Kidney glomerular epithelial cell (primary cell): ENCODE results near the gene SDK2.

ENCODE experiments used
- DNase-seq: peaks from one replicate; lab custom pipeline; 2025; lab: John Stamatoyannopoulos, UW

The SDK2 gene

DNA sequence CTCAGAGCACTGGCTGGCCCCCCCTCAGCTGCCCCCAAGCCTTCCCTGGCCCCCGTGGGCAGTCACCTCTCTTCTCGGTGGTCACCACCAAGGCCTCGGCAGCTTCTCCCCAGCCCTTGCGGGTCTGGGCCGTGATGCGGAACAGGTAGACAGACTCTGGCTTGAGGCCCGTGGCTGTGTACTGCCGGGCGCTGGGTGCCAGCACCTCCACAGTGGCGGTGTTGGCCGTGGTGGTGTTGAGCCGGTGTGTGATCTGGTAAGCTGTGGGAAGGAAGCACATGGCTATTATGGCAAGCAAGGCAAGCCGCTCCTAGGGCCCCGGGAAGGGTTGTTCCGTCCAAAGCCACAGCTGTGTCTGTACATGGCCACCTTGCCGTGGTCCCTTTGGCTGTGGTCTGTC is 254.0 kb downstream of the SDK2 start:
- DNase-seq, result no peak

DNA sequence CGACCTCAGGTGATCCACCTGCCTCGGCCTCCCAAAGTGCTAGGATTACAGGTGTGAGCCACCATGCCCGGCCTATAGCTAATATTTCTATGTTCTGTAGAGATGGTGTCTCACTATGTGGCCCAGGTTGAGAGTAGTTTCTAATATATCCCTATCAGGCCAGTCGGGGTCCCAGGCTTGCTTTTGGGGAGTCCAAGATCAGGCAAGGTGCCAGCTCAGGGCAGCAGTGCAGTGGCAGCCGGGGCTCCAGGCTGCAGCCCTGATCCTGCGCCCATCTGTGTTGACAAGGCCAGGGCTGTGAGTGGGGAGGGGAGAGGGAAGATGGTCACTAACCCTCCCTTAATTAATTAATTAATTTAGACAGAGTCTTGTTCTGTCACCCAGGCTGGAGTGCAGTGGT is 254.8 kb downstream of the SDK2 start:
- no peak for DNase-seq

DNA sequence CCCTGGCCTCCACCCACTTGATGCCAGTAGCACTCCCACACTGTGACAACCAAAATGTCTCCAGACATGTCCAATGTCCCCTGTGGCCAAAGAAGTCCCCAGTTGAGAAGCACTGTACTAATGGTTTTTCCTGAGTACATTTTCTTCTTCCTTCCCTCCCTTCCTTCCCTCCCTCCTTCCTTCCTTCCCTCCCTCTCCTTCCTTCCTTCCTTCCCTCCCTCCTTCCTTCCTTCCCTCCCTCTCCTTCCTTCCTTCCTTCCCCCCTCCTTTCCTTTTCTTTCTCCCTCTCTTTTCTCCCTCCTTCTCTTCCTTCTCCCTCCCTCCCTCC is 255.7 kb downstream of the SDK2 start:
- no peak for DNase-seq

DNA sequence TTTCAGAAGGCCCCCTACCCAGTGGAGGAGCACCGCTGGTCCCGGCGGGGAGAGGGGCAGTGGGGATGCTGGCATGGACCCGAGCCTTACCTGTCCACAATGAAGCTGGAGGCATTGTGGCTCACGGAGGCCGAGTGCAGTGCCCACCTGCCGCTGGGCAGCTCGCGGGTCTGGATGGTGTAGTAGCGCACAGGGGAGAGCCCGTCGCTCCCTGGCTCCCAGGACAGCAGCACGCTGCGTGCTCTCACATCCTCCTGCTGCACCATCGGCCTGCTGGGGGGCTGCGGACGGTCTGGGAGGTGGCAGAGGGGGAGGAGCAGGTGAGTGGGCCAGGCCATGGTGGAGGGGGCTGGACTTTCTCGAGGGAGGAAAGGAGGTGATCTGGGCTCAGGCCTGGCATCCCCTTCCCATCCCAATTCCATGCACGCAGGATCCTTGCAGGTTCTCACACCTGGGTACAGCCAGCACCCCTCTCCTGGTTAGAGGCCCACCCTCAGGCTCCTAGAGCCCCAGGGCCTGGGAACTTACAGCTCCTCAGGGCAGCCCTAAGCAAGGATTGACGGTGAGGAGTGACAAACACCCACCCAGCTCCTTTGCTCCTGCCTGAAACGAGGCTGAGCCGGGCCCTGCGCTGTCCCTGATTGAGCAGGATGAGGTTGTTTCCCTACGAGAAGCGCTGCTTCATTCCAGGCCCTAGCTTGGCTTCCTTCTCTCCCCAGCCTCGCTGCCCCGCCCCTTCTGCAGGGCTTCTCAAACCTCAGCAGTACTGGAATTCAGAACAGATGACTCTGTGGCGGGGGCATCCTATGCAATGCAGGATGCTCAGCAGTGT is 256.3 kb downstream of the SDK2 start:
- no peak for DNase-seq

DNA sequence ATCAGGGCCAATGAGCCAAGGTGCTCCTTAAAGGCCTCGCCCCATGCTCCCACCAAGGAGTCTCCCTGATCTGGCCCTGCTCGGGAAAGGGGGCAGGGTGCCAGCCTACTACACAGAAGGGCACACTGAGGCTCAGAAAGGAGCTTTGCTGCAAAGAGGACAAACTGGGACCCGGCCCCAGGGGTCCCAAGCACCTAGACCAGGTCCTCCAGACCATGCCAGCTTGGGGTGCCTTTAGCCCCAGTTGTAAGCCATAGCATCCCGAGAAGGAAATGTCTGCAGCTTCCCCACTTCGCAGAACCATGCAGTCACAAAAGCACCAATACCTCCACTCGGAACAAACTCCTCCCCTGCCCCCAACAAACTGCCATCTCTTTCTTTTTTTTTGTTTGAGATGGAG is 257.7 kb downstream of the SDK2 start:
- DNase-seq, result no peak

DNA sequence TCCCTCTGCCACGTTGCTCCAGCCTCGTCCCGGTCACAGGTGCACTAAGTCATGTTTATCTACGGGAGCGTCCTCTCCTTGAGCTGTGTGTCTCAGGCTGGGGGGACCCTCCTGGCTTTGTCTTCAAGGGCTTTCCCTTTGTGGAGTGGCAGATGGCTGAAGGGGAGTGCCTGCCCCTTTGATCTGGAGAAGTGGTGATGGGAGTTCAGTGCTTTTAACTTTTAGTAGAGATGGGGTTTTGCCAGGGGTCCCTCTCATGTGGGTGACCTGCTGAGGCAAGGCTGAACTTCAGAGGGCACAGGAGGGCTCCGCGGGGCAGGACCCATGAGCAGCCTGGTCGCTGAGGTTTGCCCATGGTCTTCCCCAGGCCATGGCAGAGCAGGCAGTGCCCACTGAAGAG is 259.3 kb downstream of the SDK2 start:
- no peak for DNase-seq

DNA sequence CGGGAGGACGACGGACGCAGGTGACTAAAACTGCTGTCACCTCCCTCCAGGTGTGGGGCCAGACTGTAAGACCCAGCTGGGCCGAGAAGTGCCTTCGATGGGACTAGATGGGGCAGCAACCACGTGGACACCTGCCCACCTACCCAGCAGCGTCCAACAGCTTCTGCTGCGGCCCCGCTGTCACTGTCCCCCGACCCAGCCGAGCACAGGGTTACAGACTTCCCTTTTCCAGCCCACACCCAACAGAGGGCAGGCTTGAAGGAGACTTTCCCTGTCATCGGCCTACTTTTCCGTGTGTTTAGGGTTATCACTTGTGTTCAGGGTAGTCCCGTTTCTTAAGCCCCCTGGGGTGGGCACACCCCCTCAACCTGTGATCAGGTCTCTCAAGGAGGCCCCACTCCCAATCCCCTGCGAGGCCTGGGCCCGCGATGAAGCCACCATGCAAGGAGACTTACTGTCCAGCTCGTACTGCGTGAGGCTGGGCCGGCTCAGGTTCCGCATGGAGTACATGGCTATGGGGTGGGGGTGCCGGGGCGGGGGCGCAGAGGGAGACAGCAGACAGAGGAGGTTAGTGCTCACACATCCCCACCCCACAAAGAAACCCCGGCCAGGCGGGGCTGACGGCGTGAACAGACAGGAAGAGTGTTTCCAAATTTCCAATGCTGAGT is 263.7 kb downstream of the SDK2 start:
- DNase-seq, result no peak

DNA sequence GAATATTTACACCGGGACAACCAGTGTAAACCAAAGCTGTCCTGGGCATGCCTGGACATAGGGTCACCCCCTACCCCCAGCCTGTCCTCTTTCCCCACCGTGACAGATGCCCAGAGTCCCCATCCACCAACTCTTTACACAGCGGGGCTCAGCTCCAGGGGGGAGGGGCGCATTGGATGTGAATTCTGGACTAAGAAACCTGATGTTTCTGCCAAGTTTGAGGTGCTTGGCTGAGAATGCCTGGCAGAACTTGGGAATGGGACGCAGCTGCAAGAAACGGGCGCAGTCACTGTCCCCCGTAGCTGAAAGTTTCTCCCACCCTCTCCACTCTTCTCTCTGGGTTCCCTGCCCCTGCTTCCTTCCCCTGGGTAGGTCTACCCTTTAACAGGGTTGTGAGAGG is 264.4 kb downstream of the SDK2 start:
- DNase-seq, result no peak

DNA sequence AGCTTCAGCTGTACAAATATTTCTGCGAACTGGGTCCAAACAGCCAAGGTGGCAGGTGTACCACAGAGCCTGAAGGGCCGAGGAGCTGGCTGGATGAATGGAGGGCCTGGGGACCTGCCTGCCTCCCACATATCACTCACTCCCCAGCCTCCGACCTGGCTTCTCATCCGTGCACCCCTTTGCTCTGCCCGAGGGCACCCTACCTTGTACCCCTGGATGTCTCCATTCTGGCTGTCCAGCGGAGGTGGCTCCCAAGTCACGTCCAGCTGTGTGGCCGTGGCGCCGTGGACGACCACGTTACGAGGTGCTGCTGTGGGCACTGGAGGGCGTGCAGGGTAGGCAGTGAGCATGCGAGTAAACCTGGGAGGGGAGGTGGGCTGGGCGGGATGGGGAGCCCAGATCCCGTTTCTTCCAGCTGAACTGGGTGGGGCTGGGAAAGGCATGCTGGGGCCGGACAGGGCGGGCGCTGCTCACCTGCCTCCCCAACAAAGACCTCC is 265.2 kb downstream of the SDK2 start:
- DNase-seq, result no peak

DNA sequence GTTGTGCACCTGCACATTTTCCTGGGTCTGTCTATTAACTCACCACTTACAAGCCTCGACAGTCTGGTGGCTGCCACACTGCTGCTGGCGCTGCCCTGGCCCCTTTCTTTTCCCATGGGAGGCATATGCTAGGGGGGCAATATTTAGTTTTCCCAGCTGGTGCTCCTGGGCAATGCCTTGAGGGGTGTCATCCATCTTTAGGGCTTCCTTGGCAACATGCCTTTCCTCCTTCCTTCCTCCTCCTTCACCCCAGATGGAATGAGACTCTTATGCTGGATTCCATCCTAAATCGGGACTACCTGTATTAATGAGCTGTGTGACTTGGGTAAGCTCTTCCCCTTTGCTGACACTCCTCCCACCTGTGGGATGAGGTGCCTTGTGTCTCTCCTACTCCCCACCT is 267.6 kb downstream of the SDK2 start:
- no peak for DNase-seq

DNA sequence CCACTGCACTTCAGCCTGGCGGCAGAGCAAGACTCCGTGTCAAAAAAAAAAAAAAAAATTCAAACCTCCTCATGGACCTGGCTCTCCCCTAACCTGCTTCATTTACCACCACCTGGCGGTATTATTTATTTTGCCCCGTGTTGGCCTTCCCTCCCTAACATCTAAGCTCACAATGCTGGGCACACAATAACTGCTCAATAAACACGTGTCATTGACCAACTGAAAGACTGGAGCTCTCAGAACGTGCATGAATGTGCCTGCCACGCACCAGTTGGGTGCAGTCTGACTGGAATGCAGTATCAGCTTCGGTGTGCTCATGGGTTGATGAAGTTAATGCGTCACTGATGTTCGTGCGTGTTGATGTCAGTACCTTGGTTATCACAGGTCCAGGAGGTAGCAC is 268.1 kb downstream of the SDK2 start:
- DNase-seq, result no peak

DNA sequence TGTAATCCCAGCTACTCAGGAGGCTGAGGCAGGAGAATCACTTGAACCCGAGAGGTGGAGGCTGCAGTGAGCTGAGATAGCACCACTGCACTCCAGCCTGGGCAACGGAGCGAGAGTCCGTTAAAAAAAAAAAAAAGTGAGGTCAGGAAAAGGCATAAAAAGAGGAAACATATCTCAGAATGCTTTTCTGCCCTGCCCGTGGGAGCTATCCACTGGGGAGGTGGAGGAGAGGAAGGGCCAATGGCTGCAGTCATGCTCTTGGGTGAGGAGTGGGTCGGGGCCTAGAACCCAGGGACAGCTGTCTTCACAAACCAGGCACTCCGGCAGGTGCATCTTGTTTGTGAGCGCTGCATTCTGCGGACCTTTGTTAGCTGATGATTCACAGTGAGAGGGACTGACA is 272.4 kb downstream of the SDK2 start:
- DNase-seq, result no peak

DNA sequence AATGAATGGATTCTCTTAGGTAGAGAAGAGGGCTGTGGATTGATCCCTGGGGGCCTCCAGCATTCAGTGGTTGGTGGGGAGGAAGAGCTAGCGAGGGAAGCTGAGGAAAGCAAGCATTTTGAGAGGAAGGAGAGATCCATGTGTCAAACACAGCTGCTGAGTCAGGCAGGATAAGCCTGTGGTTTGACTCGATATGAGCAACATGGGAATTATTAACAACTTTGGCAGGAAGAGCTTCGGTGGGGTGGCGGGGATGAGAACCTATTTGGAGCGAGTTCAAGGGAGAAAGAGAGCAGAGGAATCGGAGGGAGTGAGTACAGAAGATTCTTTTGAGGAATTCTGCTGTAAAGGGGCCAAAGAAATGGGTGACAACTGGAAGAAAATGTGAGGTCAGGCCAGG is 273.0 kb downstream of the SDK2 start:
- DNase-seq, result peak; percentile 75

DNA sequence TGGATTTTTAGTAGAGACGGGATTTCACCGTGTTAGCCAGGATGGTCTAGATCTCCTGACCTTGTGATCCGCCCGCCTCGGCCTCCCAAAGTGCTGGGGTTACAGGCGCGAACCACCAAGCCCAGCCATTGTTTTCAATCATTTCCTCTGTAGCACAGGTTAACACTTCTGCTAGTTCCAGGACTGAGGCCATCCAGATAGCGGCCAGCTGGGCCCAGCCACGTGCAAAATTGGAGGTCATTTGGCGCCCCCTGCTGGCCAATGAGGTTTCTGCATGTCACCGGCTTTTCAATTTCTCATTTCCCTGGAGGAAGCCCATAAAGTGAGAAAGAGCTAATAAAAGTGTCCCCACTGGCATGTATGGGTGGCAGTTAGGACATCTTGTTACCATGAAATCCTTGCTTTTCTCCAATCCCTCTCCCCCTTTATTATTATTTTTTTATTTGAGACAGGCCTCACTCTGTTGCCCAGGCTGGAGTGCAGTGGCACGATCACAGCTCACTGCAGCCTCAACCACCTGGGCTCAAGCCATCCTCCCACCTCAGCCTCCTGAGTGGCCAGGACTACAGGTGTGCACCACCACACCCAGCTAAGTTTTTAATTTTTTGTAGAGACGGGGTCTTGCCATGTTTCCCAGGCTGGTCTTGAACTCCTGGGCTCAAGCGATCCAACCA is 274.3 kb downstream of the SDK2 start:
- peak; percentile 66 for DNase-seq

DNA sequence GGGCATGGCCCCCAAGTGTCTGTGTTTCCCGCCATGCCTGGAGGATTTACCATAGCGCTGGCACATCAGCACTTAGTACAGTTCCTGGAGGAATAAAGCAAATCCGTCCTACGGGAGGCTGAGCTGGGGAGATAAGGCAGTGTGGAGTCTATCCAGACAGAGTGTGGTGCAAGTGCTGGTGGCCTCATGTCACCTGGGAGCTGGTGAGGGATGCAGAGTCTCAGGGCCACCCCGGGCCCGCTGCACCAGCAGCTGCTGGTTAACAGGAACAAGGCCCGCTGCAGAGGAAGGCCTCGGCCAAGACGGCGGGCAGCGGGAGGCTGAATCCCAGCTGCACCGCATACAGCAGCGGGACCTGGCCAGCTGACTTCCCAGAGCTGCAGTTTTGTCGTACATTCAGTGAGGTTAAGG is 275.1 kb downstream of the SDK2 start:
- DNase-seq, result no peak

DNA sequence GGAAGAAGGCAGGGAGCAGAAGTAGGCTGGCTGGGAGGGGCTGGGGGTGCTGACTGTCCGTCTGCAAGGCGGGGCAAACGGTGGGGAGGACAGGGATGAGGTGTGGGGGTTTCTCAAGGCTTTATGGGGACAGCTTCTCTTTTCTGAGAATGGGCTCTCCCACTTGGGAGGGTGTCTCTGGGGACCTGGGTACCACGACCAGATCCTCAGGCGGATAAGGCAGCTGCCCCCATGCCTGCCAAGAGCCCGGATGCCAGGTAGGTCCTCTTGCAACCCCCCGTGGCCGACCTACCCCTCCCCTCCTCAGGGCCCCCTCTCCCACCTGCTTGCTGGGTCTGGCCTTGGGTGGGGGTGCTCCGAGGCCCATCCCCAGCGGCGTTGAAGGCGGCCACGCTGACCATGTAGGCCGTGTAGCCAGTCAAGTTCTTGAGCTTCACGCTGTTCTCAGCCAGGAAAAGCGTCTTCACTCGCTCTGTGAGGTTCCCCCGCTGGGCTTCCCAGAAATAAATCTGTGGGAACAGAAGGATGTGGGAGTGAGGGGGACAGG is 276.1 kb downstream of the SDK2 start:
- no peak for DNase-seq

DNA sequence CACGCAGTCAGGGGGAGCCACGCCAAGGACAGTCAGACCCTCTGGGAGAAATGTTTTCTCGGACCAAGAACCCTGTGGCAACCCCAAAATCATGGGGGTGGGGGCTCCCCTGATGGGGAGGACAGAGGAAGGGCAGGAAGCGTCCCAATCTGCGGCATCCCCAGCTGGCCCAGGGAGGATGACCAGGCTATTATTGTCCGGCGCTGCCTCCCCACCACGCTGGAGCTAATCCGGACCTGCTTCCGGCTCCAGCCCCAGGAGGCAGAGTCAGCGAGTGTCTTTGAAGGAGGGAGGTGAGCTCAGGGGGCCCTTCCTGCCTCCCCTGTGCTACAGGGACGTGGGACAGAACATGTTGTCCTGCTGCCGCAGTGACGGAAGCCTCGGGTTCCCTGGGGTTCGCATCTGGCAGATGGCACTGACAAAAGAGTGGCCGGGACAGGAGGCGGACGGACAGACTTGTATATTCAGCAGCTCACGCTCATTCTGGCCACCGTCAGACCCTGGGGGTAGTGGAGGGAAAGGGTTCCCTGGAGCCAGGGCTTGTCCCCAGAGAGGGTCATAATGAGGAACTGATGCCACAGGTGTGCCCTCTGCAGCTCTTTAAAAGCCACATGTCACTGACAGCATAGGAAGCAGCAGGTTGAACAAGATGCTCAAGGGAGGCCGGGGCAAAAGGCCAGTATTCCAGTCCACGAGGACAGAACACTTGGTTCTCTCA is 278.2 kb downstream of the SDK2 start:
- DNase-seq, result no peak

DNA sequence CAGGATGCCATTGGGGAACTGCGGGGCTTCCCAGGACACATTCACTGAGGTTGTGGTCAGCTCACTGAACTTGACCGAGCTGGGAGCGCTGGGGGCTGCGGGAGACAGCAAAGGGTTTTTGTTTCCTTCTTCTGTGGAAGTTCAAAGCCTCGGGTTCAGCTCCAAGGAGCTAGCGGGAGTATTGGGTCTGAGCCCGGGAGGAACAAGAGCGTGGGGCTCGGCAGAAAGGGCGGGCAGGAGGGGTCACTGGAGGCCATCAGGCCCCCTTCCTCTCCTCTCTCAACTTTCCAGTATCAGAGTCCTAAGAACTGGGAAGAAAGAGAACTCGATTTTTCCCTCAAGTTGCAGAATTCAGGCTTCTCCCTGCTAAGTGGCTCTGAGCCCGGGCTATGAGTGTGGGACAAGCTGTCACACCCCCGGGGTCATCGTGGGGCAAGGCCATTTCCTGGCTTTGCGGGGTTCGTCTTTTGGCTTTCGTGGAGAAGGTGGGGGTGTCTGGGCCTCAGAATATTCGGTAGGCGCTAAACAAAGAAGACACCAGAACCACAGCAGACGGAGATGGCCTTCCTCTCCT is 278.9 kb downstream of the SDK2 start:
- DNase-seq, result no peak

DNA sequence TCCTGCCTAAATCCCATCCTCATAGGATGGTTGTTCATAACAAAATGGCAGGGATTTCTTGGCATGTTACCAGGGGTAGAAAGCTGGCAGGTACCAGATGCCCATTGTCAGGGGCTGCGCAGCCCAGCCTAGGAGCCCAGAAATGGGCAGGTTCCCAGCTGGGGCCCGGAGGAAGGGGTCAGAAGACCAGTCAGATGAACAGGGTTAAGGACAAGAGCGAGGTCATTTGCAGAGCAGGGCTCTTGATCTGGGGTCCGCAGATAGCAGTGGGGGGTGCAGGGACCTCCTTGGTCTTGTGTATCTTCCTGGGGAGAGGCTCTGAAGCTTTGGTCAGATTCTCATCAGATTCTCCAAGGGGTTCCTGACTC is 280.1 kb downstream of the SDK2 start:
- no peak for DNase-seq

DNA sequence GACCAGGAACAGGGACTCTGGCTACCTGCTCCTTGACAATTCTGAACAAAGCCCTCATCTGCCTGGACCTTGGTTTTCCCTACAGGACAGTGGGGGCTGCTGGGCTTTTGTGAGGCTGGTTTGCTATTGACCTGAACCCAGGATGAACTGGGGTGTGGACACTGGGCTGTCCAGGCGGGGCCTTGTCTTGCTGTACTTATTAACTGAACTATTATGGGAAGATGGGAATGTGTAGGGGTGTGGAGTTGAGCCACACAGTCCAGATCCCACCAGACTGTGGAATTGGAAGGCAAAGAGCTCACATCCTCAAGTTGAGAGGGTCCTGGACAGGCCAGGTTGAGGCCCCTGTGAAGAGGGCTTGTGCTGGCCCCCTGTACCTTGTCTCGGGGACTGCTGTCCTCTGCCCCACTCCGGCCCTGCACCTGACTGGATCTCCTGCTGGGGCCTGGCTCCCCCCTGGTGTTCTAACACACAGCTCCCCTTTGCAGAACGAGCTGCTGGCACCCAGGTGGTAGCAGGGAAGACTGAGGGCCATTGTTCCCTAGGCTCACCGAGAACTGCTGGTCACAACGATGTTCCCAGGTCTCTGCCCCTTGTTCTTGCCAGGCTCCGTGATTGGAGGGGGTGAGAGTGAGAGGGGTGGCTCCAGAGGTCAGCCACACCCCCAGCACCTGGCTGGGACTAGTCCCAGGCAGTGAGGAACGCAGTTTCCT is 280.6 kb downstream of the SDK2 start:
- no peak for DNase-seq

DNA sequence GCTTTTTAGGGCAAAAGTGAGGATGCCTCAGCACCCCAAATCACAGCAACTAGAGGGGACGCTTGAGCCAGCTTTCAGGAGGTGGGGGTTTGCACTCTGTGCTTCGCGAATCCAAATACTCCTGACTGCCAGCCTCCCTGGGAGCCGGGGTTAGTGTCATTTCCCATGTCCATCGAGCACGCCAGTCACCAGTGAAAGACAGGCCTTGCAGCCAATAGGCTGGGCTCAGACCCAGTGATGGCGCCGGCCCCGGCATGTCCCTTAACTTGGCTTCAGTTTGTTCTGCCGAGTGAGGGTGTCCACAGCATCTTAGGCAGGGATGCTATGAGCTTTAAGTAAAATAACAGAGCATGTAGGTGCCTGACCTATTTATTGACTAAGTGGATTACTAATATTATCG is 281.5 kb downstream of the SDK2 start:
- no peak for DNase-seq
